ENCODE measurements around the gene CDH10. TPM values are rescaled to one million over a fixed set of nuclear protein-coding genes. Genes with fewer than 3 reads are reported as not detected.

CDH10 gene
- total RNA-seq, 1 experiment from 2014 or later: 0.31 TPM

GRCh38 chr5:24491490-24491889 is 153.3 kb downstream of the CDH10 start:
- no peak overlapping the region for H2AFZ ChIP-seq (ENCODE audit: low read length)
- H3K79me2 ChIP-seq (ENCODE audit: insufficient read depth, low read length): no peaks in the 10 kb centered on the region
- H3K27me3 ChIP-seq (ENCODE audit: insufficient read depth, low read length): no peaks in the 10 kb centered on the region
- no peaks in the 10 kb centered on the region for H3K23me2 ChIP-seq (ENCODE audit: insufficient read length, low read depth, low read length, poor library complexity, severe bottlenecking)
- Mint-ChIP-seq H3K4me3 (no peak overlapping the region), H3K36me3 (ENCODE audit: insufficient read depth in 1 of 3, low read depth in 3 of 3) (no peaks in the 10 kb centered on the region), H3K27ac (no peak overlapping the region), H3K9me3 (no peaks in the 10 kb centered on the region), H3K4me1 (no peaks in the 10 kb centered on the region), H3K27me3 (ENCODE audit: low read depth) (no peaks in the 10 kb centered on the region)
- peak; percentile 30 for DNase-seq
- H2BK5ac ChIP-seq (ENCODE audit: insufficient read length, low read length): no peak overlapping the region
- H3K9me3 ChIP-seq (ENCODE audit: control insufficient read depth, low read depth, low read length): no peaks in the 10 kb centered on the region
- H3K4me2 ChIP-seq (ENCODE audit: insufficient read depth, insufficient read length, low read length): no peak overlapping the region
- H3K9ac ChIP-seq (ENCODE audit: extremely low read depth, insufficient read length, low read length): no peak overlapping the region
- no CpG with 5 or more reads among the region's 3 CpGs for WGBS (ENCODE audit: extremely low coverage, insufficient read length, low lambda C conversion rate)
- H3K4me1 ChIP-seq (ENCODE audit: insufficient read depth, low read length): no peaks in the 10 kb centered on the region; the same call in 1 of the 2 replicates
- no peaks in the 10 kb centered on the region for H4K20me1 ChIP-seq (ENCODE audit: control insufficient read depth, insufficient read depth, insufficient read length)
- no peak overlapping the region for H2BK12ac ChIP-seq (ENCODE audit: insufficient read length, low read depth, low read length)
- no peak overlapping the region for H2BK120ac ChIP-seq (ENCODE audit: low read depth, low read length, poor library complexity, severe bottlenecking)
- H3K79me1 ChIP-seq (ENCODE audit: insufficient read depth, low read depth, low read length, poor library complexity, severe bottlenecking): no peaks in the 10 kb centered on the region
- no peak overlapping the region for H3K4ac ChIP-seq (ENCODE audit: low read depth, low read length)
- H4K5ac ChIP-seq (ENCODE audit: insufficient read length, low read depth, low read length): no peak overlapping the region
- no peak overlapping the region for H3T11ph ChIP-seq (ENCODE audit: low read length)
- H3K18ac ChIP-seq (ENCODE audit: insufficient read length, low read depth, low read length): no peak overlapping the region
- no peak overlapping the region for H2BK15ac ChIP-seq (ENCODE audit: low read depth, low read length)
- no peak for TF ChIP-seq CTCF (conservative IDR thresholded peaks at IDR 0.05)
- H4K91ac ChIP-seq (ENCODE audit: insufficient read length, low read depth, low read length): no peak overlapping the region
- H3K14ac ChIP-seq (ENCODE audit: insufficient read depth, low read length): no peak overlapping the region
- no peak overlapping the region for H2AK5ac ChIP-seq (ENCODE audit: insufficient read length, low read length)
- H2BK20ac ChIP-seq (ENCODE audit: low read depth, low read length, poor library complexity, severe bottlenecking): no peak overlapping the region
- no peak overlapping the region for H4K8ac ChIP-seq (replicated peaks; ENCODE audit: insufficient read length, low read depth, low read length)
- H3K56ac ChIP-seq (ENCODE audit: insufficient read length, low read depth, low read length): no peak overlapping the region
- H3K23ac ChIP-seq (ENCODE audit: insufficient read length, low read depth, low read length): no peak overlapping the region
- no peak overlapping the region for H3K27ac ChIP-seq (ENCODE audit: insufficient read length, low read depth, low read length)

Data from H9 (cell line).